GM19239 (cell line): ENCODE measurements around the gene TACC2.

ENCODE experiments used
- DNase-seq: peaks from one replicate; pipeline ENCODE4 v3.0.0; 2011; ENCODE audit warnings: low spot score; ENCODE audit not compliant: insufficient read length
- FAIRE-seq: peaks from 2 replicates; lab custom pipeline; 2011; peaks lifted over from hg19 to GRCh38; lab: Jason Lieb, UNC

The TACC2 gene

GRCh38 chr10:122161795-122162194 lies 172.8 kb downstream of the TACC2 start:
- DNase-seq (no peak), FAIRE-seq (no peak)

GRCh38 chr10:122162671-122163173 lies 173.8 kb downstream of the TACC2 start:
- no peak for DNase-seq
- FAIRE-seq, result no peak

- DNase-seq (no peak), FAIRE-seq (no peak)
Measured at GRCh38 chr10:122163174-122164022, 174.4 kb downstream of the TACC2 start.

- DNase-seq, result no peak
- no peak for FAIRE-seq
Measured at GRCh38 chr10:122164023-122164601, 175.1 kb downstream of the TACC2 start.

GRCh38 chr10:122164815-122165483 lies 176.0 kb downstream of the TACC2 start:
- DNase-seq (no peak), FAIRE-seq (no peak)

- FAIRE-seq, result no peak
- no peak for DNase-seq
Measured at GRCh38 chr10:122165484-122166276, 176.7 kb downstream of the TACC2 start.

- DNase-seq, result no peak
- FAIRE-seq, result no peak
Measured at GRCh38 chr10:122168101-122168500, 179.1 kb downstream of the TACC2 start.

GRCh38 chr10:122168598-122169394 lies 179.8 kb downstream of the TACC2 start:
- DNase-seq (no peak), FAIRE-seq (no peak)

GRCh38 chr10:122170802-122171201 lies 181.8 kb downstream of the TACC2 start:
- FAIRE-seq, result no peak

GRCh38 chr10:122171302-122172075 lies 182.5 kb downstream of the TACC2 start:
- FAIRE-seq (no peak), DNase-seq (no peak)

More at GRCh38 chr10:122170802-122171201, 181.8 kb downstream of the TACC2 start:
- no peak for DNase-seq

GRCh38 chr10:122172361-122173008 lies 183.5 kb downstream of the TACC2 start:
- no peak for DNase-seq
- FAIRE-seq, result no peak

GRCh38 chr10:122173337-122173736 lies 184.4 kb downstream of the TACC2 start:
- DNase-seq (no peak), FAIRE-seq (no peak)

- FAIRE-seq (no peak), DNase-seq (no peak)
Measured at GRCh38 chr10:122173766-122174435, 184.9 kb downstream of the TACC2 start.

GRCh38 chr10:122176232-122177213 lies 187.6 kb downstream of the TACC2 start:
- DNase-seq (no peak), FAIRE-seq (no peak)

- DNase-seq (no peak), FAIRE-seq (no peak)
Measured at GRCh38 chr10:122178655-122179054, 189.7 kb downstream of the TACC2 start.

- FAIRE-seq (no peak), DNase-seq (no peak)
Measured at GRCh38 chr10:122181041-122181732, 192.2 kb downstream of the TACC2 start.
